IMR-90 (cell line): ENCODE results near the gene PTP4A2. TPM values are rescaled to one million over a fixed set of nuclear protein-coding genes. Genes with fewer than 3 reads are reported as not detected.

Experiments used
- ATAC-seq: fragments of 200-7000 bp; cut with Tn5 transposase; 2 replicates; pipeline ENCODE4 v1.9.1; 2020; ENCODE audit warnings: low read depth, mild to moderate bottlenecking, moderate library complexity
- BruUV-seq: library from RNA; stranded (reverse); fragments of 400-500 nt; replicated peaks from 2 replicates; lab custom pipeline; 2021; lab: Mats Ljungman, UMichigan
- CTCF ChIA-PET: fragments of 300-600 bp; formaldehyde crosslinking; extraction: SDS; loops from one replicate; lab custom pipeline; 2021; ENCODE audit warnings: antibody characterized with exemption; lab: Yijun Ruan, JAX
- POLR2A ChIA-PET: fragments of 300-600 bp; sonication (Branson Sonifier 250); formaldehyde crosslinking; loops from one replicate; lab custom pipeline; 2022; ENCODE audit warnings: antibody characterized with exemption; ENCODE audit not compliant: unreplicated experiment; lab: Charles Lee
- DNase-seq: peaks from one replicate; pipeline ENCODE4 v3.0.0; 2013
- H2AFZ ChIP-seq: replicated peaks from 2 replicates; pipeline ENCODE3; 2013; ENCODE audit warnings: low read length, mild to moderate bottlenecking; ENCODE audit not compliant: poor library complexity
- H2AK5ac ChIP-seq: 2 replicates; pipeline ENCODE4 v1.6.1; 2013; ENCODE audit warnings: low read depth, low read length, inconsistent platforms
- H2AK9ac ChIP-seq: replicated peaks from 2 replicates; pipeline ENCODE3; 2013; ENCODE audit warnings: mild to moderate bottlenecking, low read depth, low read length, moderate library complexity; ENCODE audit not compliant: poor library complexity
- H2BK120ac ChIP-seq: 2 replicates; pipeline ENCODE4 v1.6.1; 2013; ENCODE audit warnings: low read depth, low read length, inconsistent platforms
- H2BK15ac ChIP-seq: 3 replicates; pipeline ENCODE4 v1.6.1; 2013; ENCODE audit warnings: low read depth, low read length, inconsistent platforms
- H2BK20ac ChIP-seq: 2 replicates; pipeline ENCODE4 v1.6.1; 2013; ENCODE audit warnings: low read depth, mild to moderate bottlenecking, inconsistent platforms, low read length, moderate library complexity
- H2BK5ac ChIP-seq: 2 replicates; pipeline ENCODE4 v1.6.1; 2013; ENCODE audit warnings: mild to moderate bottlenecking, low read depth, low read length, inconsistent platforms; ENCODE audit not compliant: poor library complexity, severe bottlenecking
- H3K14ac ChIP-seq: replicated peaks from 2 replicates; pipeline ENCODE4 v1.6.1; 2013; ENCODE audit warnings: low read depth, low read length, inconsistent platforms
- H3K18ac ChIP-seq: 2 replicates; pipeline ENCODE4 v1.6.1; 2013; ENCODE audit warnings: low read depth, low read length, control low read depth
- H3K23ac ChIP-seq: 2 replicates; pipeline ENCODE4 v1.6.1; 2013; ENCODE audit warnings: low read depth, low read length, inconsistent platforms
- H3K27ac ChIP-seq: 2 replicates; pipeline ENCODE4 v1.5.1; 2013; ENCODE audit warnings: mild to moderate bottlenecking, control low read depth, low read length; ENCODE audit not compliant: insufficient read depth
- H3K27me3 ChIP-seq: 2 replicates; pipeline ENCODE4 v1.6.1; 2013; ENCODE audit warnings: low read length; ENCODE audit not compliant: control insufficient read depth, insufficient read depth
- H3K36me3 ChIP-seq: 2 replicates; pipeline ENCODE4 v1.6.1; 2013; ENCODE audit warnings: low read length, mixed read lengths; ENCODE audit not compliant: control insufficient read depth, insufficient read depth
- H3K4ac ChIP-seq: 2 replicates; pipeline ENCODE4 v1.6.1; 2013; ENCODE audit warnings: low read depth, low read length, inconsistent platforms
- H3K4me1 ChIP-seq: 2 replicates; pipeline ENCODE4 v1.6.1; 2013; ENCODE audit warnings: low read length, mixed read lengths; ENCODE audit not compliant: control insufficient read depth, insufficient read depth
- H3K4me2 ChIP-seq: 2 replicates; pipeline ENCODE4 v1.6.1; 2013; ENCODE audit warnings: low read depth, mild to moderate bottlenecking, control low read depth, low read length, moderate library complexity
- H3K4me3 ChIP-seq: 2 replicates; pipeline ENCODE4 v1.5.1; 2013; ENCODE audit warnings: low read depth, mild to moderate bottlenecking, control low read depth, low read length, moderate library complexity; ENCODE audit not compliant: insufficient read depth
- H3K56ac ChIP-seq: 2 replicates; pipeline ENCODE4 v1.6.1; 2013; ENCODE audit warnings: low read length, inconsistent platforms; ENCODE audit not compliant: insufficient read depth; ENCODE audit errors: extremely low read depth
- H3K79me1 ChIP-seq, 2 experiments: 2 replicates each; pipeline ENCODE4 v1.6.1; 2013; ENCODE audit warnings: low read length in 2 of 2, inconsistent platforms in 1 of 2, low read depth in 1 of 2
- H3K9ac ChIP-seq: 2 replicates; pipeline ENCODE4 v1.6.1; 2013; ENCODE audit warnings: low read depth, low read length, control low read depth
- H3K9me1 ChIP-seq: 2 replicates; pipeline ENCODE4 v1.6.1; 2013; ENCODE audit warnings: low read length, inconsistent platforms; ENCODE audit not compliant: insufficient read depth
- H3K9me3 ChIP-seq: 2 replicates; pipeline ENCODE4 v1.6.1; 2013; ENCODE audit warnings: low read length; ENCODE audit not compliant: control insufficient read depth, insufficient read depth
- H4K20me1 ChIP-seq: 2 replicates; pipeline ENCODE4 v1.6.1; 2013; ENCODE audit warnings: low read length, inconsistent platforms; ENCODE audit not compliant: insufficient read depth
- H4K5ac ChIP-seq: 2 replicates; pipeline ENCODE4 v1.6.1; 2013; ENCODE audit warnings: mild to moderate bottlenecking, low read depth, low read length, control low read depth
- H4K8ac ChIP-seq, 2 experiments: 2 replicates each; pipeline ENCODE4 v1.6.1; 2013; ENCODE audit warnings: low read depth in 2 of 2, low read length in 2 of 2, control low read depth in 1 of 2, inconsistent platforms in 1 of 2
- H4K91ac ChIP-seq: 2 replicates; pipeline ENCODE4 v1.6.1; 2013; ENCODE audit warnings: low read depth, low read length, inconsistent platforms; ENCODE audit not compliant: insufficient read depth
- BHLHE40 ChIP-seq: fragments of 150-350 bp; IDR thresholded peaks from 2 replicates; pipeline ENCODE4 v1.6.1; 2016; ENCODE audit warnings: mild to moderate bottlenecking, low read depth, low read length
- CEBPB ChIP-seq: IDR thresholded peaks from 2 replicates; pipeline ENCODE4 v1.6.1; 2012; ENCODE audit warnings: low read depth, low read length, improper control_type of control experiment
- CHD1 ChIP-seq: IDR thresholded peaks from 2 replicates; pipeline ENCODE4 v1.6.1; 2012; ENCODE audit warnings: low read depth, low read length, improper control_type of control experiment
- ELK1 ChIP-seq: fragments of 150-350 bp; IDR thresholded peaks from 2 replicates; pipeline ENCODE4 v1.6.1; 2016; ENCODE audit warnings: low read depth, mild to moderate bottlenecking, low read length, moderate library complexity, borderline replicate concordance
- FOS ChIP-seq: fragments of 150-350 bp; IDR thresholded peaks from 2 replicates; pipeline ENCODE4 v1.6.1; 2016; ENCODE audit warnings: low read depth, low read length
- MAFK ChIP-seq: IDR thresholded peaks from 2 replicates; pipeline ENCODE4 v1.6.1; 2012; ENCODE audit warnings: low read depth, low read length, improper control_type of control experiment
- MAZ ChIP-seq: IDR thresholded peaks from 2 replicates; pipeline ENCODE4 v1.6.1; 2012; ENCODE audit warnings: low read depth, mild to moderate bottlenecking, low read length, improper control_type of control experiment, moderate library complexity, borderline replicate concordance
- MXI1 ChIP-seq: IDR thresholded peaks from 2 replicates; pipeline ENCODE4 v1.6.1; 2012; ENCODE audit warnings: low read depth, mild to moderate bottlenecking, low read length, moderate library complexity, borderline replicate concordance
- NFE2L2 ChIP-seq: fragments of 150-350 bp; IDR thresholded peaks from 2 replicates; pipeline ENCODE4 v1.6.1; 2016; ENCODE audit warnings: low read depth, mild to moderate bottlenecking, low read length
- POLR2A ChIP-seq: IDR thresholded peaks from 2 replicates; pipeline ENCODE4 v1.6.1; 2012; ENCODE audit warnings: mild to moderate bottlenecking, low read depth, low read length
- RAD21 ChIP-seq: IDR thresholded peaks from 2 replicates; pipeline ENCODE4 v1.6.1; 2012; ENCODE audit warnings: low read length, improper control_type of control experiment
- RCOR1 ChIP-seq: IDR thresholded peaks from 2 replicates; pipeline ENCODE4 v1.6.1; 2012; ENCODE audit warnings: mild to moderate bottlenecking, low read length, improper control_type of control experiment; ENCODE audit not compliant: insufficient replicate concordance
- RFX5 ChIP-seq: IDR thresholded peaks from 2 replicates; pipeline ENCODE4 v1.8.0; 2012; ENCODE audit warnings: low read depth, mild to moderate bottlenecking, low read length, moderate library complexity
- SMC3 ChIP-seq: fragments of 150-350 bp; IDR thresholded peaks from 2 replicates; pipeline ENCODE4 v1.6.1; 2016; ENCODE audit warnings: low read depth, mild to moderate bottlenecking, antibody characterized with exemption, low read length, moderate library complexity
- USF2 ChIP-seq: fragments of 150-350 bp; IDR thresholded peaks from 2 replicates; pipeline ENCODE4 v1.6.1; 2017; ENCODE audit warnings: mild to moderate bottlenecking, antibody characterized with exemption, low read length, low read depth
- WGBS, 2 experiments: methylation state at CpG; one replicate each; pipeline versions ENCODE4 v1.1.5 to v1.1.7; 2013; ENCODE audit warnings: missing lambda C conversion rate in 2 of 2; ENCODE audit not compliant: insufficient read length in 1 of 2; ENCODE audit errors: extremely low coverage in 2 of 2; 5-methylcytosine and 5-hydroxymethylcytosine counted together
- dilution Hi-C: fragments of 300-500 bp; cut with HindIII; formaldehyde crosslinking; loops from one replicate; pipeline ENCODE4 v1.14.3; 2018; ENCODE audit warnings: low sequenced_read_pairs; ENCODE audit not compliant: unreplicated experiment
- in situ Hi-C: fragments of 300-500 bp; cut with MboI; formaldehyde crosslinking; loops from 3 replicates; pipeline ENCODE4 v1.14.3; 2019; ENCODE audit warnings: low sequenced_read_pairs, inconsistent platforms, mixed read lengths
- intact Hi-C: fragments of 100-400 bp; cut with micrococcal nuclease; formaldehyde crosslinking; loops from 2 replicates; pipeline ENCODE4 v1.10.0; 2022
- polyA plus RNA-seq, 3 experiments: library from polyadenylated mRNA; depleted of rRNA; stranded (reverse); fragments of >200 nt; gene quantifications; 2 replicates each; pipeline ENCODE4 v1.2.3, GENCODE V29; 2012; ENCODE audit warnings: low replicate concordance in 1 of 3
- total RNA-seq: library from RNA; depleted of rRNA; stranded (reverse); fragments of >200 nt; gene quantifications from 2 replicates; pipeline ENCODE4 v1.2.3, GENCODE V29; 2012
- TF ChIP-seq, protein P1 (sequence below): conservative IDR thresholded peaks from 2 replicates; pipeline ENCODE4 v1.5.1; 2012; ENCODE audit warnings: mild to moderate bottlenecking, low read depth, low read length, improper control_type of control experiment

Gene PTP4A2
- total and polyA plus RNA-seq, 2 of the 4 experiments (the other 2 are of a cell fraction): 135 to 328 TPM

- H2BK15ac ChIP-seq: no peak overlapping the region
- TF ChIP-seq BHLHE40: no peak
- no peak for TF ChIP-seq USF2
- no peak for TF ChIP-seq MAZ
- no peak for TF ChIP-seq CHD1
- TF ChIP-seq MAFK: no peak
- no peak for TF ChIP-seq CEBPB
- TF ChIP-seq NFE2L2: no peak
- TF ChIP-seq MXI1: no peak
- TF ChIP-seq RFX5: no peak
- TF ChIP-seq FOS: no peak
- TF ChIP-seq POLR2A: no peak
- no peak for TF ChIP-seq SMC3
- TF ChIP-seq, protein P1, sequence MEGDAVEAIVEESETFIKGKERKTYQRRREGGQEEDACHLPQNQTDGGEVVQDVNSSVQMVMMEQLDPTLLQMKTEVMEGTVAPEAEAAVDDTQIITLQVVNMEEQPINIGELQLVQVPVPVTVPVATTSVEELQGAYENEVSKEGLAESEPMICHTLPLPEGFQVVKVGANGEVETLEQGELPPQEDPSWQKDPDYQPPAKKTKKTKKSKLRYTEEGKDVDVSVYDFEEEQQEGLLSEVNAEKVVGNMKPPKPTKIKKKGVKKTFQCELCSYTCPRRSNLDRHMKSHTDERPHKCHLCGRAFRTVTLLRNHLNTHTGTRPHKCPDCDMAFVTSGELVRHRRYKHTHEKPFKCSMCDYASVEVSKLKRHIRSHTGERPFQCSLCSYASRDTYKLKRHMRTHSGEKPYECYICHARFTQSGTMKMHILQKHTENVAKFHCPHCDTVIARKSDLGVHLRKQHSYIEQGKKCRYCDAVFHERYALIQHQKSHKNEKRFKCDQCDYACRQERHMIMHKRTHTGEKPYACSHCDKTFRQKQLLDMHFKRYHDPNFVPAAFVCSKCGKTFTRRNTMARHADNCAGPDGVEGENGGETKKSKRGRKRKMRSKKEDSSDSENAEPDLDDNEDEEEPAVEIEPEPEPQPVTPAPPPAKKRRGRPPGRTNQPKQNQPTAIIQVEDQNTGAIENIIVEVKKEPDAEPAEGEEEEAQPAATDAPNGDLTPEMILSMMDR: no peak
- no peak for TF ChIP-seq RCOR1
- TF ChIP-seq ELK1: no peak
- no peak for TF ChIP-seq RAD21
- ChIA-PET POLR2A (no interaction called here), CTCF (no interaction called here)
- H3K4me3 ChIP-seq: no peak overlapping the region
- dilution Hi-C loops (no loop called here), in situ Hi-C loops (no loop called here), intact Hi-C loops (loop anchor here (5.0 kb wide), 1 partner anchor 57 kb away; no protein-coding TSS in a partner anchor)
- BruUV-seq: no TSS peak
- H3K56ac ChIP-seq: no peak overlapping the region
- H3K23ac ChIP-seq: no peak overlapping the region
- H3K4me2 ChIP-seq: no peak overlapping the region
- H4K8ac ChIP-seq: no peak overlapping the region
- H3K27me3 ChIP-seq: no peaks in the 10 kb centered on the region
- peaks cover 15 to 42% of the 10 kb centered on the region in 2 experiments for H3K79me1 ChIP-seq
- no peak overlapping the region for H3K14ac ChIP-seq
- no peak overlapping the region for H3K4ac ChIP-seq
- no CpG with 5 or more reads among the region's 2 CpGs for WGBS, 2 experiments
- H3K18ac ChIP-seq: no peak overlapping the region
- H2BK120ac ChIP-seq: no peak overlapping the region
- no peak overlapping the region for H2AK9ac ChIP-seq
- H4K5ac ChIP-seq: no peak overlapping the region
- H2BK5ac ChIP-seq: no peak overlapping the region
- H3K9ac ChIP-seq: no peak overlapping the region
- peaks cover 15% of the 10 kb centered on the region for H4K20me1 ChIP-seq
- H3K4me1 ChIP-seq: peaks cover 1% of the 10 kb centered on the region; the same call in 1 of the 2 replicates
- H2AFZ ChIP-seq: no peak overlapping the region
- H3K9me3 ChIP-seq: peaks cover 3% of the 10 kb centered on the region; the same call in 1 of the 2 replicates
- no peak overlapping the region for H2AK5ac ChIP-seq
- H3K36me3 ChIP-seq: peaks cover 26% of the 10 kb centered on the region
- no peak overlapping the region for H3K27ac ChIP-seq
- H2BK20ac ChIP-seq: no peak overlapping the region
- peaks cover 7% of the 10 kb centered on the region; the same call in 1 of the 2 replicates for H3K9me1 ChIP-seq
- no peak for DNase-seq
- no peak for ATAC-seq
- no peak overlapping the region for H4K91ac ChIP-seq
Observed at GRCh38 chr1:31905681-31906080, 32.5 kb downstream of the PTP4A2 start.
